Neuronal stem cell (in vitro differentiated cells): Measurements from ENCODE around the gene PACS1.

Source experiments
- DNase-seq: peaks from one replicate; pipeline ENCODE4 v3.0.0-alpha.2; 2013; ENCODE audit warnings: low spot score
- H2AFZ ChIP-seq: one replicate; pipeline ENCODE4 v1.6.1; 2013; ENCODE audit warnings: mild to moderate bottlenecking, low read length, inconsistent platforms
- H2AK5ac ChIP-seq: 2 replicates; pipeline ENCODE4 v1.6.1; 2013; ENCODE audit warnings: low read depth, mild to moderate bottlenecking, inconsistent platforms, low read length, moderate library complexity, mixed read lengths
- H2BK120ac ChIP-seq: 2 replicates; pipeline ENCODE4 v1.6.1; 2013; ENCODE audit warnings: low read depth, mild to moderate bottlenecking, inconsistent platforms, low read length, moderate library complexity, mixed read lengths
- H2BK12ac ChIP-seq: one replicate; pipeline ENCODE4 v1.6.1; 2013; ENCODE audit warnings: low read length, inconsistent platforms
- H2BK15ac ChIP-seq: 2 replicates; pipeline ENCODE4 v1.6.1; 2013; ENCODE audit warnings: mild to moderate bottlenecking, low read length, inconsistent platforms, mixed read lengths
- H2BK5ac ChIP-seq: one replicate; pipeline ENCODE4 v1.6.1; 2013; ENCODE audit warnings: inconsistent platforms, mild to moderate bottlenecking, low read length, moderate library complexity
- H3K14ac ChIP-seq: one replicate; pipeline ENCODE4 v1.6.1; 2013; ENCODE audit warnings: low read length, inconsistent platforms
- H3K18ac ChIP-seq: 2 replicates; pipeline ENCODE4 v1.6.1; 2013; ENCODE audit warnings: low read length, inconsistent platforms
- H3K23ac ChIP-seq: 2 replicates; pipeline ENCODE4 v1.6.1; 2013; ENCODE audit warnings: low read depth, mild to moderate bottlenecking, mixed read lengths, low read length, inconsistent platforms; ENCODE audit not compliant: poor library complexity
- H3K27ac ChIP-seq: replicated peaks from 3 replicates; pipeline ENCODE4 v1.5.1; 2013; ENCODE audit warnings: low read length, inconsistent platforms
- H3K27me3 ChIP-seq, 3 experiments: 2 replicates each; pipeline ENCODE4 v1.6.1; 2013; ENCODE audit warnings: low read length in 3 of 3, mild to moderate bottlenecking in 2 of 3, inconsistent platforms in 1 of 3, low read depth in 1 of 3, mixed read lengths in 1 of 3, moderate library complexity in 1 of 3; ENCODE audit not compliant: control insufficient read depth in 3 of 3, insufficient read depth in 3 of 3
- H3K36me3 ChIP-seq, 2 donors: replicated peaks in 1 of 2; 2 replicates each; pipeline ENCODE4 v1.6.1; 2013; ENCODE audit warnings: low read length in 2 of 2; ENCODE audit not compliant: control insufficient read depth in 2 of 2, insufficient read depth in 2 of 2
- H3K4ac ChIP-seq: 2 replicates; pipeline ENCODE4 v1.6.1; 2013; ENCODE audit warnings: inconsistent platforms, mild to moderate bottlenecking, low read length, moderate library complexity
- H3K4me1 ChIP-seq, 2 donors: 1 replicate in 1 of 2; 2 replicates in 1 of 2; pipeline ENCODE4 v1.6.1; 2013; ENCODE audit warnings: low read length in 2 of 2, low read depth in 1 of 2; ENCODE audit not compliant: control insufficient read depth in 2 of 2, insufficient read depth in 1 of 2
- H3K4me2 ChIP-seq: one replicate; pipeline ENCODE4 v1.6.1; 2013; ENCODE audit warnings: mild to moderate bottlenecking, low read length, inconsistent platforms; ENCODE audit not compliant: insufficient read depth, poor library complexity, severe bottlenecking
- H3K4me3 ChIP-seq, 2 donors: 2 replicates each; pipeline ENCODE4 v1.5.1; 2013; ENCODE audit warnings: low read length in 2 of 2, mild to moderate bottlenecking in 2 of 2, inconsistent platforms in 1 of 2, moderate library complexity in 1 of 2
- H3K79me1 ChIP-seq: one replicate; pipeline ENCODE4 v1.6.1; 2013; ENCODE audit warnings: low read depth, mild to moderate bottlenecking, inconsistent platforms, low read length, moderate library complexity
- H3K9ac ChIP-seq: one replicate; pipeline ENCODE4 v1.6.1; 2013; ENCODE audit warnings: mild to moderate bottlenecking, low read depth, low read length, inconsistent platforms; ENCODE audit not compliant: poor library complexity
- H3K9me3 ChIP-seq, 2 donors: replicated peaks in 1 of 2; 2 replicates each; pipeline versions ENCODE3 to v1.6.1; 2013; ENCODE audit warnings: low read length in 2 of 2, mild to moderate bottlenecking in 2 of 2, inconsistent platforms in 1 of 2, low read depth in 1 of 2, mixed read lengths in 1 of 2, moderate library complexity in 1 of 2; ENCODE audit not compliant: control insufficient read depth in 2 of 2, insufficient read depth in 1 of 2
- H4K8ac ChIP-seq: one replicate; pipeline ENCODE4 v1.6.1; 2013; ENCODE audit warnings: low read depth, mild to moderate bottlenecking, inconsistent platforms, low read length, moderate library complexity
- H4K91ac ChIP-seq: one replicate; pipeline ENCODE4 v1.6.1; 2013; ENCODE audit warnings: low read length, low read depth, mild to moderate bottlenecking, inconsistent platforms; ENCODE audit not compliant: poor library complexity
- WGBS, 2 donors: extraction: QIAGEN DNeasy Blood & Tissue Kit; methylation state at CpG; one replicate each; pipeline ENCODE4 v1.1.7; 2013; ENCODE audit warnings: missing lambda C conversion rate in 2 of 2, mixed read lengths in 1 of 2; ENCODE audit not compliant: insufficient read length in 2 of 2, insufficient replicate concordance in 1 of 2; ENCODE audit errors: extremely low coverage in 2 of 2; 5-methylcytosine and 5-hydroxymethylcytosine counted together

The PACS1 gene

DNA sequence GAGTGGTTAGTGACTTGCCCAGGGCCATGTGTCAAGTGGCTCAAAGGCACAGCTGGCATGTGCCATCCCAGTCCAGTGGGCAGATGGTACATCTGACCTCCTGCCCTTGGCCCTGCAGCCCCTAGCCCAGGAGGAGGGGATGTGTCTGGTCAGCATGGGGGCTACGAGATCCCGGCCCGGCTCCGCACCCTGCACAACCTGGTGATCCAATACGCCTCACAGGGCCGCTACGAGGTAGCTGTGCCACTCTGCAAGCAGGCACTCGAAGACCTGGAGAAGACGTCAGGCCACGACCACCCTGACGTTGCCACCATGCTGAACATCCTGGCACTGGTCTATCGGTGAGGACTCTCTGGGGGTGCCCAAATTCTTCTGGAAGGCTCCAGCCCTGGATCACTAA is 192.6 kb downstream of the PACS1 start:
- Histone ChIP-seq H2BK12ac (no peak overlapping the region), H4K8ac (no peak overlapping the region), H2BK5ac (no peak overlapping the region), H3K4me1 (peaks cover 9 to 12% of the 10 kb centered on the region in 2 donors), H3K4me3 (no peak overlapping the region), H2BK120ac (no peak overlapping the region), H2AFZ (no peak overlapping the region), H3K18ac (no peak overlapping the region), H3K27me3 (peaks cover 0 to 2% (median 0%) of the 10 kb centered on the region in 3 experiments), H2AK5ac (no peak overlapping the region), H3K23ac (peak overlapping the region; percentile 39), H3K14ac (no peak overlapping the region), H4K91ac (no peak overlapping the region), H3K4ac (no peak overlapping the region), H3K27ac (no peak overlapping the region), H3K9me3 (peaks cover 0 to 2% of the 10 kb centered on the region in 2 donors), H3K36me3 (peaks cover 70 to 77% of the 10 kb centered on the region in 2 donors), H3K9ac (no peak overlapping the region), H3K4me2 (no peak overlapping the region), H2BK15ac (no peak overlapping the region), H3K79me1 (peaks cover 16% of the 10 kb centered on the region)
- WGBS, 2 donors = no CpG with 5 or more reads among the region's 12 CpGs
- DNase-seq = no peak

DNA sequence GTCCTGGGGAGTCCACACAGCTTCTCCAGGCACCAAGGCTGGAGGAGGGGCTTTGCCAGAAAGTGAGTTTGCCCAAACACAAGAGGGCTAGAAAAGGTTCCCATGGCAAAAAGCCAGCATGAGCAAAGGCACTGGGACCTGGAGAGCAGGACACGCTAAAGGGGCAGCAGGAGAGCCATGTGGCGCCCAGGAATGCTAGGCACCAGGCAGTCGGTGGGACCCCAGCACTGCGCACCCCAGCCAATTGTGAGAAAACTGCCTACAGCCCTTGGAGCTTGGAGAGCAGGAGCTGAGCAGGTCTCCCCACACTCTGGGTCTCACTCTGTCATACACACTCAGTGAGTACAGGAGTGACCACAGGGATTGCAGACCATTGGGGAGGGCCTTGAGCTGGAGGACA is 193.2 kb downstream of the PACS1 start:
- H3K36me3 ChIP-seq = peaks cover 70 to 77% of the 10 kb centered on the region in 2 donors
- H3K14ac ChIP-seq = no peak overlapping the region
- H3K9ac ChIP-seq = no peak overlapping the region
- H2BK120ac ChIP-seq = no peak overlapping the region
- peak overlapping the region; percentile 39 for H3K23ac ChIP-seq
- no peak overlapping the region for H2BK15ac ChIP-seq
- WGBS, 2 donors = no CpG with 5 or more reads among the region's 4 CpGs
- no peak overlapping the region for H2BK5ac ChIP-seq
- peaks cover 0 to 2% of the 10 kb centered on the region in 2 donors for H3K9me3 ChIP-seq
- H3K18ac ChIP-seq = no peak overlapping the region
- no peak overlapping the region for H3K27ac ChIP-seq
- H3K27me3 ChIP-seq = peaks cover 0 to 2% (median 0%) of the 10 kb centered on the region in 3 experiments
- no peak overlapping the region for H3K4ac ChIP-seq
- H4K91ac ChIP-seq = no peak overlapping the region
- peaks cover 9 to 12% of the 10 kb centered on the region in 2 donors for H3K4me1 ChIP-seq
- no peak overlapping the region for H3K4me3 ChIP-seq
- peak overlapping the region; percentile 79 for H4K8ac ChIP-seq
- DNase-seq = no peak
- no peak overlapping the region for H3K4me2 ChIP-seq
- H3K79me1 ChIP-seq = peaks cover 16% of the 10 kb centered on the region
- no peak overlapping the region for H2BK12ac ChIP-seq
- H2AK5ac ChIP-seq = no peak overlapping the region
- H2AFZ ChIP-seq = no peak overlapping the region

DNA sequence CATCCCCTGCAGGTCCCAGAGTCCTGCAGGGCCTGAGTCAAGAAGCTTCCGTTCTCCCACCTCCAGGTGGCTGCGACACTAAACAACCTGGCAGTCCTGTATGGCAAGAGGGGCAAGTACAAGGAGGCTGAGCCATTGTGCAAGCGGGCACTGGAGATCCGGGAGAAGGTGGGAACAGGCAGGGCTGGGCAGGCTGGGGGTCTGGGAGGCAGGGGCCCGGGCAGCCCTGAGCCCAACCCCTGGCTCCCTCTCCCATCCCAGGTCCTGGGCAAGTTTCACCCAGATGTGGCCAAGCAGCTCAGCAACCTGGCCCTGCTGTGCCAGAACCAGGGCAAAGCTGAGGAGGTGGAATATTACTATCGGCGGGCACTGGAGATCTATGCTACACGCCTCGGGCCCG is 193.7 kb downstream of the PACS1 start:
- H3K23ac ChIP-seq = no peak overlapping the region
- H3K9ac ChIP-seq = no peak overlapping the region
- no peak for DNase-seq
- no peak overlapping the region for H2BK12ac ChIP-seq
- no CpG with 5 or more reads among the region's 10 CpGs for WGBS, 2 donors
- no peak overlapping the region for H3K4me3 ChIP-seq
- no peak overlapping the region for H3K4ac ChIP-seq
- H4K91ac ChIP-seq = no peak overlapping the region
- no peak overlapping the region for H3K4me2 ChIP-seq
- H2BK5ac ChIP-seq = no peak overlapping the region
- peak overlapping the region; percentile 79 for H4K8ac ChIP-seq
- H2BK15ac ChIP-seq = no peak overlapping the region
- no peak overlapping the region for H2AFZ ChIP-seq
- no peak overlapping the region for H3K14ac ChIP-seq
- H2BK120ac ChIP-seq = no peak overlapping the region
- no peak overlapping the region for H3K27ac ChIP-seq
- H3K18ac ChIP-seq = no peak overlapping the region
- H3K4me1 ChIP-seq = peaks cover 4 to 7% of the 10 kb centered on the region in 2 donors
- H3K79me1 ChIP-seq = peaks cover 11% of the 10 kb centered on the region
- peaks cover 0 to 2% of the 10 kb centered on the region in 2 donors for H3K9me3 ChIP-seq
- H2AK5ac ChIP-seq = no peak overlapping the region
- H3K27me3 ChIP-seq = peaks cover 0 to 2% (median 0%) of the 10 kb centered on the region in 3 experiments
- peaks cover 70 to 76% of the 10 kb centered on the region in 2 donors for H3K36me3 ChIP-seq

- H3K18ac ChIP-seq = no peak overlapping the region
- no peak for DNase-seq
- H3K9ac ChIP-seq = peak overlapping the region; percentile 45
- no peak overlapping the region for H3K23ac ChIP-seq
- H3K27me3 ChIP-seq = peaks cover 0 to 2% (median 0%) of the 10 kb centered on the region in 3 experiments
- H3K27ac ChIP-seq = no peak overlapping the region
- H2BK12ac ChIP-seq = no peak overlapping the region
- H4K8ac ChIP-seq = no peak overlapping the region
- H3K36me3 ChIP-seq = peaks cover 65 to 70% of the 10 kb centered on the region in 2 donors
- no peak overlapping the region for H3K4ac ChIP-seq
- WGBS, 2 donors = no CpG with 5 or more reads among the region's 8 CpGs
- no peak overlapping the region for H3K14ac ChIP-seq
- H3K79me1 ChIP-seq = peaks cover 6% of the 10 kb centered on the region
- H3K4me3 ChIP-seq = no peak overlapping the region
- H3K4me1 ChIP-seq = peaks cover 4 to 6% of the 10 kb centered on the region in 2 donors
- H2AFZ ChIP-seq = no peak overlapping the region
- H2BK120ac ChIP-seq = no peak overlapping the region
- H2BK5ac ChIP-seq = no peak overlapping the region
- H3K4me2 ChIP-seq = no peak overlapping the region
- H4K91ac ChIP-seq = no peak overlapping the region
- peaks cover 0 to 2% of the 10 kb centered on the region in 2 donors for H3K9me3 ChIP-seq
- no peak overlapping the region for H2AK5ac ChIP-seq
- no peak overlapping the region for H2BK15ac ChIP-seq
Observed at GRCh38 chr11:66264383-66264782, 194.3 kb downstream of the PACS1 start.
